Panc1 (cell line): ENCODE results near the gene LRRC1.

Experiments used
- CTCF ChIP-seq: fragments of 450-650 bp; IDR thresholded peaks from 2 replicates; pipeline ENCODE4 v1.5.1; 2017; ENCODE audit warnings: mild to moderate bottlenecking
- REST ChIP-seq, 2 experiments: IDR thresholded peaks; 2 replicates each; pipeline ENCODE4 v1.6.1; 2011 to 2012; ENCODE audit warnings: low read depth in 2 of 2, control low read depth in 1 of 2, low read length in 1 of 2, mild to moderate bottlenecking in 1 of 2, moderate library complexity in 1 of 2; ENCODE audit not compliant: insufficient read depth in 1 of 2

DNA sequence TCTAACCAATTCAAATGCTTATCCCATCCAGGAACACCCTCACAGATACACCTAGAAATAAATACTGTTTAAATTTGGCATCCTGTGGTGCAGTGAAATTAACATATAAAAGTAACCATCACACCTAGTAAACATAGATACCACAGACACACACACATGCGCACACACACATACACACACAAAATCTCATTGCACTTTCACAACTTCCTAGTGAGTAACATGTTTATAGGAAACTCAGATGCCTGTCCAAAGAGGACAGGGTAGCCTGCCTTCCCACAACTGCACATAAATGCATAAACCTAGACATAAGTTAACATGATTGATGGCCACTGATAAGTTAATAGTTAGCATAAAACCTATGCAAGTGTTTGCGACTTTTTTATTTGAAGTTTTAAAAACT lies 56.8 kb downstream of the LRRC1 start:
- no peak for TF ChIP-seq CTCF
- no peak for TF ChIP-seq REST (IDR thresholded peaks at IDR 0.05; ENCODE audit: insufficient read depth in 1 of 2, low read depth in 2 of 2, low read length in 1 of 2)
